Activated T-helper 2 cell treated with anti-CD3 and anti-CD28 coated beads, Interferon-gamma antibody, Interleukin-2, Interleukin-4, amounts not matched to agents 10 μg/mL and 5 μg/mL and 100 μg/mL, durations not matched to agents 14 hours and 24 hours and 36 hours (primary cell): ENCODE results near the gene SCML1. TPM values are rescaled to one million over a fixed set of nuclear protein-coding genes. Genes with fewer than 3 reads are reported as not detected.
A peak's percentile ranks its signal among the peaks of the same experiment; 100 is the strongest.
"Not testable (repeated sequence)": the region's sequence is repeated elsewhere in the genome, so short reads cannot be mapped to it uniquely, and the experiment has no call there.

Experiments
- DNase-seq: peaks from one replicate; pipeline ENCODE4 v3.0.0; 2021; ENCODE audit warnings: low spot score
- H3K27ac Mint-ChIP-seq: one replicate; pipeline ENCODE4 v1.8.0; 2021; ENCODE audit warnings: mixed read lengths
- H3K27me3 Mint-ChIP-seq: one replicate; pipeline ENCODE4 v1.8.0; 2021; ENCODE audit warnings: low read depth, mixed read lengths
- H3K36me3 Mint-ChIP-seq: one replicate; pipeline ENCODE4 v1.8.0; 2021; ENCODE audit warnings: low read depth, mixed read lengths
- H3K4me1 Mint-ChIP-seq: one replicate; pipeline ENCODE4 v1.8.0; 2021; ENCODE audit warnings: low read depth, mixed read lengths
- H3K4me3 Mint-ChIP-seq: one replicate; pipeline ENCODE4 v1.8.0; 2021; ENCODE audit warnings: low read depth, mild to moderate bottlenecking, moderate library complexity, mixed read lengths
- H3K9me3 Mint-ChIP-seq: one replicate; pipeline ENCODE4 v1.8.0; 2021; ENCODE audit warnings: mixed read lengths
- intact Hi-C: fragments of 100-400 bp; cut with micrococcal nuclease; formaldehyde crosslinking; loops from one replicate; pipeline ENCODE4 v1.15.1; 2023
- total RNA-seq: library from RNA; stranded (reverse); gene quantifications from 2 replicates; pipeline ENCODE4 v1.2.3, GENCODE V29; 2022

The SCML1 gene
- total RNA-seq, 1 donor from 2014 or later: 0.78 TPM

DNA sequence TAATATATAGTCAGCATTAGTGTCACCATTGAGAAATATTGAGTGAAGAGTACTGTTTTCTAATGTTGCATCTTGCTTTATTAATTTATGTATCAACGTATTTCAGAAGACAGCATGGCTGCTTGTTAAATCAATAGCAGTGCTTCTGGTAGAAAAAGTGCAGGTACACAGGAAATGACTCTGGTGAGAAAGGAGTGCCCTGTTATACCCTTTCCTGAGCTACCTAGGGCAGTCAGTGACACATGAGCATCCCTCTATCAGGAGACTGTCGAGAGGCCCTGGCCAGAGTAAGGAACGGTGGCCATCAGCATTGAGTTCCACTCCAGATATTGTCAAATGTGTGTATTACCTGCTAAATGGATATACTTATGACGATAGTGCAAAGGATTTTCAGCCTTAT is 42.1 kb downstream of the SCML1 start:
- no peak for DNase-seq
- Mint-ChIP-seq H3K27me3 (no peaks in the 10 kb centered on the region), H3K4me3 (no peak overlapping the region), H3K36me3 (no peaks in the 10 kb centered on the region), H3K27ac (no peak overlapping the region), H3K9me3 (no peaks in the 10 kb centered on the region), H3K4me1 (no peaks in the 10 kb centered on the region)
- intact Hi-C loops: loop anchor here (10.0 kb wide), 1 partner anchor 585 kb away; no protein-coding TSS in a partner anchor

DNA sequence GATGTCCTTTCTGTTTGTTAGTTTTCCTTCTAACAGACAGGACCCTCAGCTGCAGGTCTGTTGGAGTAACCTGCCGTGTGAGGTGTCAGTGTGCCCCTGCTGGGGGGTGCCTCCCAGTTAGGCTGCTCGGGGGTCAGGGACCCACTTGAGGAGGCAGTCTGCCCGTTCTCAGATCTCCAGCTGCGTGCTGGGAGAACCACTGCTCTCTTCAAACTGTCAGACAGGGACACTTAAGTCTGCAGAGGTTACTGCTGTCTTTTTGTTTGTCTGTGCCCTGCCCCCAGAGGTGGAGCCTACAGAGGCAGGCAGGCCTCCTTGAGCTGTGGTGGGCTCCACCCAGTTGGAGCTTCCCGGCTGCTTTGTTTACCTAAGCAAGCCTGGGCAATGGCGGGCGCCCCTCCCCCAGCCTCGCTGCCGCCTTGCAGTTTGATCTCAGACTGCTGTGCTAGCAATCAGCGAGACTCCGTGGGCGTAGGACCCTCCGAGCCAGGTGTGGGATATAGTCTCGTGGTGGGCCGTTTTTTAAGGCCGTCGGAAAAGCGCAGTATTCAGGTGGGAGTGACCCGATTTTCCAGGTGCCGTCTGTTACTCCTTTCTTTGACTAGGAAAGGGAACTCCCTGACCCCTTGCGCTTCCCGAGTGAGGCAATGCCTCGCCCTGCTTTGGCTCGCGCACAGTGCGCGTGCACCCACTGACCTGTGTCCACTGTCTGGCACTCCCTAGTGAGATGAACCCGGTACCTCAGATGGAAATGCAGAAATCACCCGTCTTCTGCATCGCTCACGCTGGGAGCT is 49.5 kb downstream of the SCML1 start:
- H3K27ac Mint-ChIP-seq, H3K4me3 Mint-ChIP-seq, H3K36me3 Mint-ChIP-seq, H3K9me3 Mint-ChIP-seq, H3K27me3 Mint-ChIP-seq, intact Hi-C loops, DNase-seq, H3K4me1 Mint-ChIP-seq: not testable (repeated sequence)

DNA sequence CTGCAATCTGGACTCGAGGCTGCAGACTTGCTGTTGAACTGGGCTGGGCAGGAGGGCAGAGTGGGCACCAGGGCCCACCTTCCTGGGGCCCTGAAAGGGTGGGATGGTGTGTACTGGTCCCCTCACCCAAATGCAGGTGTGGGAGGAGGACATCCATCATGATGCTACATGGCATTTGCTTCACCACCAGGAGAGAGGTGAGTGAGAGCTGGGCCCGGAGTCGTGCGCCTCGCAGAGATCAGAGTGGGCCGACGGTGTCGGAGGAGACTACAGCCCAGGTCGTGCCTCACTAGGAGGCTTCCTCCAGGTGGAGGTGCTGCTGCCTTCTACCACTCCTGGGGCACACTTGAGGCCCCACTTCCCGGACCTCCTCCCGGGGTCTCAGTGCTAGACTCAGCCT is 50.3 kb downstream of the SCML1 start:
- H3K27me3 Mint-ChIP-seq: peaks cover 4% of the 10 kb centered on the region
- intact Hi-C loops: no loop called here
- H3K27ac Mint-ChIP-seq: no peak overlapping the region
- no peak overlapping the region for H3K4me3 Mint-ChIP-seq
- peaks cover 4% of the 10 kb centered on the region for H3K4me1 Mint-ChIP-seq
- no peaks in the 10 kb centered on the region for H3K9me3 Mint-ChIP-seq
- DNase-seq: no peak
- no peaks in the 10 kb centered on the region for H3K36me3 Mint-ChIP-seq

DNA sequence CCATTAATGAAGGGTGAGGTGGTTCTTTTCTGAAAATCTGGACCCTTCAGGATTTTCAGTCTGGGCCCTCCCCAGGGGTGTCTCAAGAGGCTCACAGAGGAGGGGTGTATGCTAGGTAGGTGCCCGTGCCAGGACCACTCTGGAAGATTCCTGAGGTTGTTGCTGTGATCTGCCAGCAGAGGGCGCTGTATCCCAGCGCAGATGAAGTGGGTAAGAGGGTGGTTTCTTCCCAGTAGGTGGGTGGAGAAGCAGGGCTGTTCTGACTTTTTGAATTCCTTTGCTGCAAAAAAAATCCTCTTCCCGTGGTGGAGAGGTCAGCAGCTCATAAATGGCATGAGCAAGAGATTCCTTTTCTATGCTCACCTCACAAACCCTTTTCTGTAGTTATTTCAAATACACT is 51.1 kb downstream of the SCML1 start:
- H3K4me3 Mint-ChIP-seq: no peak overlapping the region

DNA sequence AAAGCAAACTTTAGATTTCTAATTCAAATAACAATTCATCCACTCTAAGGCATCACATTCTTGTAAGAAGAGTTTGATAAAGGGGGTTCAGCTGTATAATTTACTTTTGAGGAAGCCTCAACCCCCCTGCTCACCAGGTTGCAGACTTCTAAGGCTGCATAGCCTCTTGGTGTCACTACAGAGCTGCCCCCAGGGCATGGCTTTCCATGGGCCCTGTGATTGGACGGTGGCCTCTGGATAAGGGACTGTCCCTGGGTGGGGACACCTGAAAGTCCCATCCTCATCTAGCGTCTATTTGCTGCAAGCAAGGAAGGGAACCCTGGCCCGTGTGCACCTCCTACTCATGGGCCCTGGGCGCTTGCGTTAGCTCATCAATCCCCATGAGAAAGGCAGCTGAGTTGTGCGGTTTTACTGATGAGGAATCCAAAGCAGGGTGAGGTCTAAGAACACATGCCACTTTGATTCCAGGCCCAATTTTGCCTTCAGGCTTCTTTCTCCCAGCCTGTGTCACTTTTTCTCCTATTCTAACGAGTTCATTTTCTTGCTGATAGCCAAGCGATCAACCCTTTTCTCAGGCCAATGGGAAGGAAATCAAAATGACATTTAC is 51.8 kb downstream of the SCML1 start:
- Mint-ChIP-seq H3K4me1 (peaks cover 4% of the 10 kb centered on the region), H3K27me3 (peaks cover 4% of the 10 kb centered on the region), H3K36me3 (no peaks in the 10 kb centered on the region), H3K27ac (no peak overlapping the region), H3K4me3 (no peak overlapping the region), H3K9me3 (no peaks in the 10 kb centered on the region)
- intact Hi-C loops: no loop called here
- no peak for DNase-seq

More for the DNA sequence above, 51.1 kb downstream of the SCML1 start:
- DNase-seq: peak; percentile 10
- Mint-ChIP-seq H3K4me1 (peaks cover 4% of the 10 kb centered on the region), H3K27ac (no peak overlapping the region), H3K9me3 (no peaks in the 10 kb centered on the region), H3K36me3 (no peaks in the 10 kb centered on the region), H3K27me3 (peaks cover 4% of the 10 kb centered on the region)
- intact Hi-C loops: no loop called here

DNA sequence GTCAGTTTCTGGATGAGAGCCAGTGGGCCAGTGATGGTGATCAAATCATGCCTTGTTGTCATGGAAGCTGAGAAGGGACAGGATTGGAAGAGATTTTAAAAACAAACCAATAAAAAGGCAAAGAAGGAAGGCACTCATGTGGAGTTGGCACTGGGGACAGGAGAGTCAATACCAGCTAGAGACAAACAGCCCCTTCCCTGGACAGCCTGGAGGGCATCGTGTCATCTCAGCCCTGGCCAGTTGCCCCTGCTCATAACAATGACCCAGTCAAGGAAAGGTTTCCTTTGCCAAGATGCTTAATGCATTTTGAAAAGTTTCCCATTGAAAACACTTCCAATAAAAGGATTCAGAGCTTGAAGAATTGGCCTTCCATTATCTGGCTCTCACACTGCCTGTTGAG is 55.5 kb downstream of the SCML1 start:
- no peak for DNase-seq
- Mint-ChIP-seq H3K27ac (no peak overlapping the region), H3K36me3 (no peaks in the 10 kb centered on the region), H3K27me3 (peaks cover 4% of the 10 kb centered on the region), H3K4me1 (peaks cover 4% of the 10 kb centered on the region), H3K9me3 (no peaks in the 10 kb centered on the region), H3K4me3 (no peak overlapping the region)
- intact Hi-C loops: no loop called here

DNA sequence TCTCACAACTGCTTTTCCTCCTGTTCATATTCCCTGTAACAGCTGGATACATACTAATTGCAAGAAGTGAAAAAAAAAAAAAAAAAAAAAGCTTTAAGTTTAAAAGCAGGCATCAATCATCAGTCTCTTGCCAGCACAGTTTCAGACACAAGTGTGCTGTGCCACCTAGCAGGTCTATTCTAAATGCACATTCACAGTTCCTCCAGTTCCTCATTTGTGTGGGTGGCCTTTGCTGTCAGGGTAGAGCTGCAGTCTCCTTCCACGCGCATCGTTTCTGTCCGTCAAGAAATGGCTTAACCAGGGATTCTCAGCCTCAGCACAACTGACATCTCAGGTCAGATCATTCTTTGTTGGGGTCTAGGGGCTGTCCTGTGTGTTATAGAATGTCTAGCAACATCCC is 61.6 kb downstream of the SCML1 start:
- intact Hi-C loops: no loop called here
- H3K9me3 Mint-ChIP-seq: no peaks in the 10 kb centered on the region
- no peak overlapping the region for H3K27ac Mint-ChIP-seq
- no peaks in the 10 kb centered on the region for H3K4me1 Mint-ChIP-seq
- no peaks in the 10 kb centered on the region for H3K27me3 Mint-ChIP-seq
- H3K4me3 Mint-ChIP-seq: no peak overlapping the region
- no peak for DNase-seq
- H3K36me3 Mint-ChIP-seq: no peaks in the 10 kb centered on the region

DNA sequence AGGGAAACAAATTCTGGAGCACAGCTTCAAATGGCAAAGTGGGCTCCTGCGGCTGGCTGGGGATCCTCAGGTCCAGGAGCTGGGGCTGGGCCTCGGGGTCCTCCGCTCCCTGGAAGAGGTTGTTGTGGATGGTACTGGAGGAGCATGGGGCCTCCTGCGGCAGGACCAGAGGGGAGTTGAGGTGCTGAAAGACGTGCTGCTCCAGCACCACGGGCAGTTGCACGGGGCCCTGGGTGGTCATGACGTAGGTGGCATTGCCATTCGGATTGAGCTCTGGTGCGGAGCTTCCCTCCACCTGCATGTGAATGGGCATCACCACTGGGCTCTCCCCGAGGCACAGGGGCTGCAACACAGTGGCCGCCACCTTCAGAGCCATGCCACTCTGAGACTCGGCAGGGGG is 64.1 kb downstream of the SCML1 start:
- Mint-ChIP-seq H3K27ac (no peak overlapping the region), H3K36me3 (no peaks in the 10 kb centered on the region), H3K27me3 (no peaks in the 10 kb centered on the region), H3K4me1 (no peaks in the 10 kb centered on the region), H3K4me3 (no peak overlapping the region), H3K9me3 (no peaks in the 10 kb centered on the region)
- no peak for DNase-seq
- intact Hi-C loops: no loop called here

DNA sequence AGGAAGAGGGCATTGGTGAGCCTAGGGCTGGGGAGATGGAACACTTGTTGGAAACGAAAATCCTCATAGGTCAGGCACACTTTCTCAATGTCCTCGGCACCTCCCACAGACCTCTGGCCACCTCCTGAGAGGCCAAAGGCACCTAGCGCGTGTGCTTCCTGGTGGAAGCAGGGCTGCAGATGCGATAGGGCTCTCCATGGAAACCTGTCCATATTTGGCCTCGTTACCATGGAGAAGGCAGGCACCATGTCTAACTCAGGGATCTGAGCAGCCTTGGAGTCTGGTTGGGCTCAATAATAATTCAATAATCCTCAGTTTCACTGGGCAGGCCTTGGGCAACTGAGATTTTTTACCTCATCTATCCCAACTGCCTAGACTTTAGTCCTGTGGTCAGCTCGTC is 65.5 kb downstream of the SCML1 start:
- Mint-ChIP-seq H3K27me3 (no peaks in the 10 kb centered on the region), H3K27ac (no peak overlapping the region), H3K4me1 (no peaks in the 10 kb centered on the region), H3K4me3 (no peak overlapping the region), H3K9me3 (no peaks in the 10 kb centered on the region), H3K36me3 (no peaks in the 10 kb centered on the region)
- no peak for DNase-seq
- intact Hi-C loops: no loop called here

DNA sequence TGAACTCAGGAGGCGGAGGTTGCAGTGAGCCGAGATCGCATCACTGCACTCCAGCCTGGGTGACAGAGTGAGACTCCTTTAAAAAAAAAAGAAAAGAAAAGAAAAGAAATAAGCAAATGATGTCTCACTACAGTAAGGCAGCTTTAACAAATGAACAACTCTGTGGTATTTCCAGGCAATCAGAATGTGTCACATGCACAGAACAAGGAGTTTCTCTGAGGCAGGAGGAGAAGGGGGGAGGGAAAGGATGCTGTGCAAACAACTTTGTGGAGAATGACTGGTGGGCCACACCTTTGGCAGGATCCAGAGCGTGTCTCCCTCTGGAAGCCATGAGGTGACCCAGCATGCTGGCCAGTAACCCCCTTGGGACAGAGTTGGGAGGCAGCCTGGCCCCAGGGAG is 66.2 kb downstream of the SCML1 start:
- intact Hi-C loops: no loop called here
- DNase-seq: no peak
- no peak overlapping the region for H3K27ac Mint-ChIP-seq
- no peaks in the 10 kb centered on the region for H3K4me1 Mint-ChIP-seq
- no peaks in the 10 kb centered on the region for H3K36me3 Mint-ChIP-seq
- H3K9me3 Mint-ChIP-seq: no peaks in the 10 kb centered on the region
- no peaks in the 10 kb centered on the region for H3K27me3 Mint-ChIP-seq
- no peak overlapping the region for H3K4me3 Mint-ChIP-seq

Other genes with a start within 250 kb of the SCML1 start
- 0.16 TPM in 2 replicates for gene RAI2, start 123.8 kb downstream of the SCML1 start, total RNA-seq